IPS-18a (cell line): ENCODE results near the gene FAM124A.

ENCODE experiments used
- H3K27ac ChIP-seq: one replicate; pipeline ENCODE4 v1.5.1; 2013; ENCODE audit warnings: low read length
- H3K27me3 ChIP-seq: one replicate; pipeline ENCODE4 v1.6.1; 2013; ENCODE audit warnings: mild to moderate bottlenecking, low read length; ENCODE audit not compliant: control insufficient read depth, insufficient read depth
- H3K36me3 ChIP-seq: one replicate; pipeline ENCODE4 v1.6.1; 2013; ENCODE audit warnings: low read depth, low read length; ENCODE audit not compliant: control insufficient read depth
- H3K4me1 ChIP-seq: one replicate; pipeline ENCODE4 v1.6.1; 2013; ENCODE audit warnings: low read depth, low read length; ENCODE audit not compliant: control insufficient read depth
- H3K4me3 ChIP-seq: one replicate; pipeline ENCODE4 v1.5.1; 2013; ENCODE audit warnings: low read length
- H3K9ac ChIP-seq: one replicate; pipeline ENCODE4 v1.6.1; 2013; ENCODE audit warnings: mild to moderate bottlenecking, low read length, moderate library complexity
- H3K9me3 ChIP-seq: one replicate; pipeline ENCODE4 v1.6.1; 2013; ENCODE audit warnings: low read depth, low read length; ENCODE audit not compliant: control insufficient read depth

The FAM124A gene

GRCh38 chr13:51318015-51318414 is 95.8 kb downstream of the FAM124A start:
- Histone ChIP-seq H3K9ac (no peak overlapping the region), H3K27me3 (no peaks in the 10 kb centered on the region), H3K9me3 (no peaks in the 10 kb centered on the region), H3K4me1 (peaks cover 11% of the 10 kb centered on the region), H3K27ac (no peak overlapping the region), H3K36me3 (no peaks in the 10 kb centered on the region), H3K4me3 (no peak overlapping the region)

DNA sequence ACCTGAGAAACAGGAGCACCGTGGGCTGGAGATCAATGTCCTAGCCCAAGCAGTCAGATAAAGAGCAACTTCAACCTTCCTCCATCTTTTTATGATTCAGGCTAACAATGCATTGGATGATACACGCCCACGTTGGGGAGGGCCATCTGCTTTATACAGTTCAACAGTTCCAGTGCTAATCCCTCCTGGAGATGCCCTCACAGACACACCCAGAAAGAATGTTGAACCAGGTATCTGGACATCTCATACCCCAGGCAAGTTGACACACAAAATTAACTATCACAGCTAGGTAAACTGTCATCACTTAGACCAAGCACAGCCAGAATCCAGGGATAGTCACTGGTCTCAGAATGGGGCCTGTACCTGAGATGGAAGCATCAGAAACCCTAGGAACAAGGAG is 96.7 kb downstream of the FAM124A start:
- Histone ChIP-seq H3K4me1 (peaks cover 11% of the 10 kb centered on the region), H3K9me3 (no peaks in the 10 kb centered on the region), H3K9ac (no peak overlapping the region), H3K36me3 (no peaks in the 10 kb centered on the region), H3K4me3 (no peak overlapping the region), H3K27ac (no peak overlapping the region), H3K27me3 (no peaks in the 10 kb centered on the region)

GRCh38 chr13:51321836-51322235 is 99.6 kb downstream of the FAM124A start:
- no peaks in the 10 kb centered on the region for H3K27me3 ChIP-seq

DNA sequence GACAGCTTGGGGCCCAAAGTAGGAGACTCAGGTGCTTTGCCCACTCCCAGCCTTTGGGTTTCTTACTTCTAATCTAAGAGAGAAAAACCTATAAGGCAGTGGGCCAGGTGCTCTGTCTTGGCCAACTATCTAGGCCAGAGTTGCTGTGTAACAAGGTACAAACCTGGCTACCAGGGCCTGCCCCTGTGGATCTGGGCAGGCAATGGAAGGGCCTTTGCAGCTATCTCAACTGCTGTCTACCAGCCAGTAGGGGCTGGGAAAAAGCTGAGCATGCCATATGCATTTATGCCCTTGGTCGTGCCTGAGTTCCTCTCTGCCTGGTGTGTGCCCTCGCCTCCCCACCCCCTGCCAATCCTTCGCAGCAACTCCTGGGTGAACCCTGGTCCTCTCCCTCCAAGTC is 100.6 kb downstream of the FAM124A start:
- no peaks in the 10 kb centered on the region for H3K36me3 ChIP-seq
- H3K27ac ChIP-seq, result no peak overlapping the region
- peaks cover 12% of the 10 kb centered on the region for H3K4me1 ChIP-seq
- H3K4me3 ChIP-seq, result no peak overlapping the region
- H3K9me3 ChIP-seq, result no peaks in the 10 kb centered on the region
- H3K27me3 ChIP-seq, result no peaks in the 10 kb centered on the region
- no peak overlapping the region for H3K9ac ChIP-seq

More at GRCh38 chr13:51321836-51322235, 99.6 kb downstream of the FAM124A start:
- no peak overlapping the region for H3K4me3 ChIP-seq
- H3K4me1 ChIP-seq, result peaks cover 12% of the 10 kb centered on the region
- H3K9me3 ChIP-seq, result no peaks in the 10 kb centered on the region
- no peak overlapping the region for H3K9ac ChIP-seq
- no peaks in the 10 kb centered on the region for H3K36me3 ChIP-seq
- H3K27ac ChIP-seq, result no peak overlapping the region

- H3K27ac ChIP-seq, result no peak overlapping the region
- no peak overlapping the region for H3K9ac ChIP-seq
- no peaks in the 10 kb centered on the region for H3K27me3 ChIP-seq
- H3K4me3 ChIP-seq, result no peak overlapping the region
- H3K4me1 ChIP-seq, result peaks cover 19% of the 10 kb centered on the region
- H3K9me3 ChIP-seq, result no peaks in the 10 kb centered on the region
- H3K36me3 ChIP-seq, result no peaks in the 10 kb centered on the region
Measured at GRCh38 chr13:51323824-51324511, 101.8 kb downstream of the FAM124A start.

DNA sequence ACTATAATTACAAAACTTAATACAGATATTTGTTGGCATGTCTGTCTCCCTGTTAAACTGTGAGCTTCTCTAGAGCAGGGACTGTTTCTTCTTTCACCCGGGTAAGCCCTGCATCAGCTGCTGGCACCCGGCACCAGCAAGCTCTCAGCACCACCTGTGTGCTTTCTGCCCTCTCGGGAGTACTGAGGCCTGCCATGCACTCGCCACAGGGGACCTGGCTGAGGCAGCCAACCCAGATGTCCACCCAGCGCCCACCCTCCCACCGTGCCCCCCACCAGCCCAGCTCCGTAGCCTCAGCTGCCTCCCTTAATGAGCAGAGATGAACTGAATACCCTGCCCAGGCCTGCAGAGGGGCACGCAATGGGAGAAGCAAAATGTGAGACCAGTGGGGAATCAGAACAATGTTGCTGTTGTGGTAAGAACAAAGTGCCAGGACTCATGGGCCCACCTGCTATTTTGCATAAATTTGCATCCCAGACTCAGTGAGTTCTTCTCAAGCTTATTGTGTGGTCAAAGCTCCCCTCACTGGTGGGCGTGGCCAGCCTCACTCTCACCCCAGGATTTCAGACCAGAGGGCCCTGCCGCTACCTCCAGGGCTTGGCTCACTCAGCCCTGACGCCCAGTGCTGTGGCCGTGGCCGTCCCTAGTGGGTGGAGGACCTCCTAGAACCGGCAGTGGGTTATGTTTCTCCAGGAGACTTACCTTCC is 102.7 kb downstream of the FAM124A start:
- Histone ChIP-seq H3K27ac (no peak overlapping the region), H3K4me1 (peaks cover 21% of the 10 kb centered on the region)

DNA sequence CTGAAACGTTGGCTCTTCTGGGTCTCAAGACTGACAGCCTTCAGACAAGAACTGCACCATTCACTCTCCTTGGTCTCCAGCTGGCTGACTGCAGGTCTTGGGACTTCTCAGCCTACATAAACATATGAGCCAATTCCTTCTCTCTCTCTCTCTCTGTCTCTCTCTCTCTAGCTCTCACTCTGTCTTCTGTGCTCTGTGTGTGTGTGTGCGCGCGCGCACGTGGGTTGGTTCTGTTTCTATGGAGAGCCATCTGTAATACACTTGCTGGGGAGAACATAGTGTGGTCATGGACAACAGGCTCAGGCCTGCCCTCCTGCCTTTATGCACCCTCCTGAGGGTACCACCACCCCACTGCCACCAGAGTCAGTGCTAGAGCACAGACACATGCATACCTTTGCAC is 103.6 kb downstream of the FAM124A start:
- Histone ChIP-seq H3K9ac (no peak overlapping the region), H3K27ac (no peak overlapping the region)

More for the DNA sequence above, 102.7 kb downstream of the FAM124A start:
- no peaks in the 10 kb centered on the region for H3K27me3 ChIP-seq
- H3K9me3 ChIP-seq, result no peaks in the 10 kb centered on the region
- H3K4me3 ChIP-seq, result no peak overlapping the region
- no peak overlapping the region for H3K9ac ChIP-seq
- no peaks in the 10 kb centered on the region for H3K36me3 ChIP-seq

DNA sequence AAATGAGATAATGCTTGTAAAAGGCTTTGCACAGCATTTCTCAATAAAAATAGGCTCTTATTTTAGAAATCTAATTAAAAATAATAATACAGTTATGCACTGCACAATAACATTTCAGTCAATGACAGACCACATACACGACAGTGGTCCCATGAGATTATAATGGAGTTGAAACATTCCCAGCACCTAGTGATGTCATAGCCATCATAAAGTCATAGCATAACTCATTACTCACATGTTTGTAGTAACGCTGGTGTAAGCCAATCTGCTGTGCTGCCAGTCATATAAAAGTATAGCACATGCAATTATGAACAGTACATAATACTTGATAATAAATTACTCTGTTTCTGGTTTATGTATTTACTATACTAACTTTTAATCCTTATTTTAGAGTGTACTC is 104.6 kb downstream of the FAM124A start:
- H3K27ac ChIP-seq, result no peak overlapping the region
- no peaks in the 10 kb centered on the region for H3K27me3 ChIP-seq
- H3K4me1 ChIP-seq, result peaks cover 21% of the 10 kb centered on the region
- H3K4me3 ChIP-seq, result no peak overlapping the region
- H3K36me3 ChIP-seq, result no peaks in the 10 kb centered on the region
- H3K9me3 ChIP-seq, result no peaks in the 10 kb centered on the region
- no peak overlapping the region for H3K9ac ChIP-seq

More for the DNA sequence above, 103.6 kb downstream of the FAM124A start:
- no peak overlapping the region for H3K4me3 ChIP-seq
- H3K9me3 ChIP-seq, result no peaks in the 10 kb centered on the region
- H3K4me1 ChIP-seq, result peaks cover 21% of the 10 kb centered on the region
- no peaks in the 10 kb centered on the region for H3K36me3 ChIP-seq
- H3K27me3 ChIP-seq, result no peaks in the 10 kb centered on the region

GRCh38 chr13:51327961-51328360 is 105.8 kb downstream of the FAM124A start:
- H3K4me3 ChIP-seq, result no peak overlapping the region
- H3K27me3 ChIP-seq, result no peaks in the 10 kb centered on the region
- peaks cover 21% of the 10 kb centered on the region for H3K4me1 ChIP-seq
- H3K9ac ChIP-seq, result no peak overlapping the region
- no peaks in the 10 kb centered on the region for H3K36me3 ChIP-seq
- no peaks in the 10 kb centered on the region for H3K9me3 ChIP-seq
- no peak overlapping the region for H3K27ac ChIP-seq

DNA sequence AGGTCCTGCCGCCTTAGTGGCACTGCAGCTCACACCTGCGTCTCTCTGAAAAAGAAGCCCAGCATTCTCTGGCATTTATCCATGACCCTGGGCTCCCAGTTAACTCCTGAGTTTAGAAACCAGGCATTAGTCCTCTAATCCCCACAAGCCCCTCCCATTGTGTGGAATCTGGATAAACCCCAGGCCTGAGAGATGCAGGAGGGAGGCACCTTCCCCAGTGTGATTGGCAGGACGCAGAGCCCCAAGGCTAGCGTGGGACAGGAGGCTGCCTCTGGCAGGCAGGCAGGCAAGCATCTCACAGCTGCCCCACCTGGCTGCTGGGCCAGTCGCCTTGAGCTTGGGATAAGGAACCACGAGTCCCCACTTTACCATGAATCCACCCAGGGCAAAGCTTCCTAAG is 106.3 kb downstream of the FAM124A start:
- Histone ChIP-seq H3K9me3 (no peaks in the 10 kb centered on the region), H3K36me3 (no peaks in the 10 kb centered on the region), H3K4me1 (peaks cover 21% of the 10 kb centered on the region), H3K27me3 (no peaks in the 10 kb centered on the region), H3K4me3 (no peak overlapping the region), H3K9ac (no peak overlapping the region), H3K27ac (no peak overlapping the region)

- no peak overlapping the region for H3K9ac ChIP-seq
- H3K36me3 ChIP-seq, result no peaks in the 10 kb centered on the region
- H3K27ac ChIP-seq, result no peak overlapping the region
- no peaks in the 10 kb centered on the region for H3K27me3 ChIP-seq
- H3K4me3 ChIP-seq, result no peak overlapping the region
- peaks cover 21% of the 10 kb centered on the region for H3K4me1 ChIP-seq
- no peaks in the 10 kb centered on the region for H3K9me3 ChIP-seq
Measured at GRCh38 chr13:51329606-51330005, 107.4 kb downstream of the FAM124A start.

DNA sequence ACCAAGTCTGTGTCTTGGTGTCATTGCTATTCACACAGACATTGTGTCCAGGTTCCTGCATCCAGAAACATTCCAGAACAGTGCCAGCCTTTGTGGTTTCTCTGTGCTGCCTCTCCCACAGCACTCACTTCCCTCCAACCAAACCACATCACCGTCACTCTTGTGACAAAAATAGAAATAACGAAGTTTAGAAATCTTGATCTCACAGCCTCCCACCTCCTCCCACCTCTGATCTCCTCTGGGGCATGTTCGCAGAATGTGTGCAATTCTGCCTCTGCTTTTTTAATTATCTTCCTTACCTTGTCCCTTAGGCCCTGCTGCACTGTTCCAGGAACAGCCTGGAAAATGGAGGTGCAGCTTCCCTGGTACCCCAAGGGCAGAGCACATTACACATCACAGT is 108.6 kb downstream of the FAM124A start:
- H3K27ac ChIP-seq, result no peak overlapping the region

More for the DNA sequence above, 108.6 kb downstream of the FAM124A start:
- Histone ChIP-seq H3K27me3 (no peaks in the 10 kb centered on the region), H3K36me3 (no peaks in the 10 kb centered on the region), H3K9ac (no peak overlapping the region), H3K4me3 (no peak overlapping the region), H3K4me1 (peaks cover 17% of the 10 kb centered on the region), H3K9me3 (no peaks in the 10 kb centered on the region)
